Ishikawa (cell line): ENCODE results near the gene PDE10A.

ENCODE experiments used
- CREB1 ChIP-seq: IDR thresholded peaks from 2 replicates; pipeline ENCODE4 v1.6.1; 2012; ENCODE audit warnings: low read depth
- EP300 ChIP-seq: IDR thresholded peaks from 2 replicates; pipeline ENCODE4 v1.6.1; 2012; ENCODE audit warnings: borderline replicate concordance
- RAD21 ChIP-seq: IDR thresholded peaks from 2 replicates; pipeline ENCODE4 v1.6.1; 2012; ENCODE audit warnings: low read depth
- TAF1 ChIP-seq: IDR thresholded peaks from 2 replicates; pipeline ENCODE4 v1.6.1; 2012; ENCODE audit warnings: low read depth, mild to moderate bottlenecking
- YY1 ChIP-seq: IDR thresholded peaks from 2 replicates; pipeline ENCODE4 v1.6.1; 2012; ENCODE audit warnings: low read depth
- TF ChIP-seq, protein P1 (sequence below): IDR thresholded peaks from 2 replicates; pipeline ENCODE4 v1.6.1; 2012; ENCODE audit warnings: low read depth, mild to moderate bottlenecking

DNA sequence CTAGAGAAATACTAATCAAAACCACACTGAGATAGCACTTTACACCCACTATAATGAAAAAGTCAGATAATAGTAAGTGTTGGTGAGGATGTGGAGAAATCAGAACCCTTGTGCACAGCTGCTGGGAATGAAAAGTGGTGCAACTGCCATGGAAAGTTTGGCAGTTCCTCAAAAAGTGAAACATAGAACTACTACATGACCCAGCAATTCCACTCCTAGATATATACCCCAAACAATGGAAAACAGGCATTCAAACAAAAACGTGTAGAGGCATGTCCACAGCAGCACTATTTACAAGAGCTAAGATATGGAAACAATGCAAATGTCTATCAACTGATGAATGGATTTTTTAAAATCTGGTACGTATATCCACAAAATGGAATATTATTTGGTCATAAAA is 236.1 kb downstream of the PDE10A start:
- TF ChIP-seq CREB1: no peak
- TF ChIP-seq, protein P1, sequence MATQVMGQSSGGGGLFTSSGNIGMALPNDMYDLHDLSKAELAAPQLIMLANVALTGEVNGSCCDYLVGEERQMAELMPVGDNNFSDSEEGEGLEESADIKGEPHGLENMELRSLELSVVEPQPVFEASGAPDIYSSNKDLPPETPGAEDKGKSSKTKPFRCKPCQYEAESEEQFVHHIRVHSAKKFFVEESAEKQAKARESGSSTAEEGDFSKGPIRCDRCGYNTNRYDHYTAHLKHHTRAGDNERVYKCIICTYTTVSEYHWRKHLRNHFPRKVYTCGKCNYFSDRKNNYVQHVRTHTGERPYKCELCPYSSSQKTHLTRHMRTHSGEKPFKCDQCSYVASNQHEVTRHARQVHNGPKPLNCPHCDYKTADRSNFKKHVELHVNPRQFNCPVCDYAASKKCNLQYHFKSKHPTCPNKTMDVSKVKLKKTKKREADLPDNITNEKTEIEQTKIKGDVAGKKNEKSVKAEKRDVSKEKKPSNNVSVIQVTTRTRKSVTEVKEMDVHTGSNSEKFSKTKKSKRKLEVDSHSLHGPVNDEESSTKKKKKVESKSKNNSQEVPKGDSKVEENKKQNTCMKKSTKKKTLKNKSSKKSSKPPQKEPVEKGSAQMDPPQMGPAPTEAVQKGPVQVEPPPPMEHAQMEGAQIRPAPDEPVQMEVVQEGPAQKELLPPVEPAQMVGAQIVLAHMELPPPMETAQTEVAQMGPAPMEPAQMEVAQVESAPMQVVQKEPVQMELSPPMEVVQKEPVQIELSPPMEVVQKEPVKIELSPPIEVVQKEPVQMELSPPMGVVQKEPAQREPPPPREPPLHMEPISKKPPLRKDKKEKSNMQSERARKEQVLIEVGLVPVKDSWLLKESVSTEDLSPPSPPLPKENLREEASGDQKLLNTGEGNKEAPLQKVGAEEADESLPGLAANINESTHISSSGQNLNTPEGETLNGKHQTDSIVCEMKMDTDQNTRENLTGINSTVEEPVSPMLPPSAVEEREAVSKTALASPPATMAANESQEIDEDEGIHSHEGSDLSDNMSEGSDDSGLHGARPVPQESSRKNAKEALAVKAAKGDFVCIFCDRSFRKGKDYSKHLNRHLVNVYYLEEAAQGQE: no peak
- no peak for TF ChIP-seq YY1
- no peak for TF ChIP-seq EP300
- no peak for TF ChIP-seq RAD21
- TF ChIP-seq TAF1: no peak
